SIG-M5 treated with dmso at 0.1 percent for 504 hours (cell line): ENCODE results near the gene AFF2.

Experiments
- DNase-seq: peaks from one replicate; lab custom pipeline; 2025; ENCODE audit not compliant: unreplicated experiment; lab: John Stamatoyannopoulos, UW

The AFF2 gene

GRCh38 chrX:148500423-148501385 lies at the start of gene AFF2:
TSS of gene AFF2 (plus strand) at chrX:148500617. CDS start at chrX:148501098, 481 bp downstream.
- DNase-seq = no peak

GRCh38 chrX:148457279-148457678 lies 43.1 kb upstream of the AFF2 start:
- no peak for DNase-seq

- no peak for DNase-seq
Measured at GRCh38 chrX:148459343-148459742, 41.1 kb upstream of the AFF2 start.

- no peak for DNase-seq
Measured at GRCh38 chrX:148466292-148466691, 34.1 kb upstream of the AFF2 start.

GRCh38 chrX:148470324-148470723 lies 30.1 kb upstream of the AFF2 start:
- DNase-seq = no peak

- DNase-seq = no peak
Measured at GRCh38 chrX:148474030-148474429, 26.4 kb upstream of the AFF2 start.

GRCh38 chrX:148492057-148492456 lies 8.4 kb upstream of the AFF2 start:
- DNase-seq = no peak

- no peak for DNase-seq
Measured at GRCh38 chrX:148495176-148495575, 5.2 kb upstream of the AFF2 start.

- no peak for DNase-seq
Measured at GRCh38 chrX:148498067-148498466, 2.4 kb upstream of the AFF2 start.

- no peak for DNase-seq
Measured at GRCh38 chrX:148499638-148500422, 587 bp upstream of the AFF2 start.

GRCh38 chrX:148501386-148502066 lies 1.1 kb downstream of the AFF2 start:
- DNase-seq = no peak

- no peak for DNase-seq
Measured at GRCh38 chrX:148504506-148504905, 4.1 kb downstream of the AFF2 start.

- DNase-seq = no peak
Measured at GRCh38 chrX:148507418-148507817, 7.0 kb downstream of the AFF2 start.

GRCh38 chrX:148512453-148512852 lies 12.0 kb downstream of the AFF2 start:
- DNase-seq = no peak

GRCh38 chrX:148513661-148514060 lies 13.2 kb downstream of the AFF2 start:
- no peak for DNase-seq

GRCh38 chrX:148517176-148517575 lies 16.8 kb downstream of the AFF2 start:
- DNase-seq = no peak

GRCh38 chrX:148522006-148522405 lies 21.6 kb downstream of the AFF2 start:
- DNase-seq = no peak

- DNase-seq = no peak
Measured at GRCh38 chrX:148523303-148524080, 23.1 kb downstream of the AFF2 start.

GRCh38 chrX:148530464-148531077 lies 30.2 kb downstream of the AFF2 start:
- DNase-seq = no peak

- DNase-seq = no peak
Measured at GRCh38 chrX:148534291-148534690, 33.9 kb downstream of the AFF2 start.
